BLaER1 (cell line): ENCODE measurements around the gene DDX39A.
A peak's percentile ranks its signal among the peaks of the same experiment; 100 is the strongest.

Source experiments
- H3K27ac ChIP-seq: shearing (Covaris generic); formaldehyde crosslinking; 2 replicates; pipeline ENCODE4 v1.8.1; 2022
- H3K27me3 ChIP-seq: shearing (Covaris generic); formaldehyde crosslinking; 2 replicates; pipeline ENCODE4 v1.8.1; 2022
- H3K36me3 ChIP-seq: shearing (Covaris generic); formaldehyde crosslinking; 2 replicates; pipeline ENCODE4 v1.8.1; 2022
- H3K4me1 ChIP-seq: shearing (Covaris generic); formaldehyde crosslinking; 2 replicates; pipeline ENCODE4 v1.8.1; 2022
- H3K4me2 ChIP-seq: shearing (Covaris generic); formaldehyde crosslinking; 2 replicates; pipeline ENCODE4 v1.8.1; 2022
- H3K4me3 ChIP-seq: shearing (Covaris generic); formaldehyde crosslinking; 2 replicates; pipeline ENCODE4 v1.8.1; 2022
- H3K9ac ChIP-seq: shearing (Covaris generic); formaldehyde crosslinking; 2 replicates; pipeline ENCODE4 v1.8.1; 2022
- H3K9me3 ChIP-seq: shearing (Covaris generic); formaldehyde crosslinking; 2 replicates; pipeline ENCODE4 v1.8.1; 2022
- H4K20me1 ChIP-seq: shearing (Covaris generic); formaldehyde crosslinking; 2 replicates; pipeline ENCODE4 v1.8.1; 2022
- Cebpa-rat ChIP-seq: shearing (Covaris generic); IDR thresholded peaks from 2 replicates; pipeline ENCODE4 v1.8.1; 2022

DDX39A gene

DNA sequence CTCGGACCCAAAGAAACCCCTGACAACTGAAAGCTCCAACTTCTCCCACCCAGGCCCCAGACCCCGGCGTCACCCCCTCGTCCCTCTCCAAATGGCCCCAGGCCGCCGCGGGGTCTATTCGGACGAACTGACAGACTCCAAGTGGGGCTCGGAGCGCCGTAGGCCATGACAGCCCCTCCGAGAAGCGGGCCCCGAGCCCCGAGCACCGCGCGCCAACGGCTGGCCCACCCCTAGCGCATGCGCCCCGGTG is 360 bp downstream of the DDX39A start:
- Histone ChIP-seq H3K9ac (peak overlapping the region; percentile 95), H3K4me3 (peak overlapping the region; percentile 87), H3K4me1 (peaks cover 64% of the 10 kb centered on the region), H3K27me3 (no peaks in the 10 kb centered on the region), H3K36me3 (peaks cover 33% of the 10 kb centered on the region), H3K4me2 (peak overlapping the region; percentile 98), H4K20me1 (peaks cover 51% of the 10 kb centered on the region), H3K9me3 (no peaks in the 10 kb centered on the region), H3K27ac (peak overlapping the region; percentile 90)
- TF ChIP-seq Cebpa-rat = no peak

DNA sequence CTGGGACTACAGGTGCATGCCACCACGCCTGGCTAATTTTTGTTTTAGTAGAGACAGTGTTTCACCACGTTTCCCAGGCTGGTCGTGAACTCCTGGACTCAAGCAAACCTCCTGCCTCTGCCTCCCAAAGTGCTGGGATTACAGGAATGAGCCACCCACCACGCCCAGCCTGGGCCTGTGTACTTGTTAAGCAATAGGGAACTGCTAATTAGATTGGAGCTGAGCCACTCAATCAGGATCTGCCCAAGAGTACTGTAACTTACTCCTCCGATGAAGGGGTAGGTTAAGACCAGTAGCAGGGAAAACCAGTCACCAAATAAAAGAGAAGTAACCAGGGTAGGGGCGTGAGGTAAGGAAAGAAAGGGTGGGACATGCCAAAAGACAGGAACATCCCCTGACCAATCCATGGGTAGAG is 2.3 kb downstream of the DDX39A start:
- Histone ChIP-seq H3K9ac (peak overlapping the region; percentile 57; the same call in 1 of the 2 replicates), H3K27me3 (no peaks in the 10 kb centered on the region), H3K36me3 (peaks cover 52% of the 10 kb centered on the region), H3K4me3 (peak overlapping the region; percentile 87), H3K27ac (peak overlapping the region; percentile 7; the same call in 1 of the 2 replicates), H4K20me1 (peaks cover 70% of the 10 kb centered on the region), H3K4me2 (peak overlapping the region; percentile 98), H3K9me3 (no peaks in the 10 kb centered on the region), H3K4me1 (peaks cover 68% of the 10 kb centered on the region)
- TF ChIP-seq Cebpa-rat = no peak

DNA sequence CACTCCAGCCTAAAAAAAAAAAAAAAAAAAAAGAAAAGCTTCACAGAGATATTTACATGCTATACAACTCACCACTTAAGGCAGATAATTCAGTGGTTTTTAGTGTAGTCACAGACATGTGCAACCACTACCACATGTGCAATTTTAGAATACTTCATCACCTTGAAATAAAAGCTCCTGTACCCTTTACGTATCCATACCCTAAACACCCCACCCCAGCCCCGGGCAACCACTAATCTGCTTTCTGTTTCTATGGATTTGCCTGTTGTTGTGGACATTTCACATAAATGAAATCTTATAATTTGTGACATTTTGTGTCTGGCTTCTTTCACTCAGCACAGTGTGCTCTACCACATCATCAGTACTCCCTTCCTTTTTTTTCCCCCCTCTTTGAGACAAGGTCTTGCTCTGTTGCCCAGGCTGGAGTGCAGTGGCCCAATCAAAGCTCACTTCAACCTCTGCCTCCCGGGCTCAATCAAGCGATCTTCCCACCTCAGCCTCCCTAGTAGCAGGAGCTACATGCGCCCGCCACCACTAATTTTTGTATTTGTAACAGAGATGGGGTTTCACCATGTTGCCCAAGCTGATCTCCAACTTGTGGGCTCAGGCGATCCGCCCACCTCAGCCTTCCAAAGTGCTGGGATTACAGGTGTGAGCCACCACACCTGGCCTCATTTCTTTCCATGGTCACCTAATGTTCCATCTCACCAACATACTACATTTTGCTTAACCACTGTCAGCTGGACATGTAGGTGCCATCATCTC is 4.0 kb downstream of the DDX39A start:
- H3K9ac ChIP-seq = no peak overlapping the region
- H3K27me3 ChIP-seq = no peaks in the 10 kb centered on the region
- TF ChIP-seq Cebpa-rat = no peak
- peaks cover 70% of the 10 kb centered on the region for H3K36me3 ChIP-seq
- H3K9me3 ChIP-seq = no peaks in the 10 kb centered on the region
- no peak overlapping the region for H3K4me3 ChIP-seq
- peak overlapping the region; percentile 98 for H3K4me2 ChIP-seq
- peaks cover 88% of the 10 kb centered on the region for H4K20me1 ChIP-seq
- H3K4me1 ChIP-seq = peaks cover 83% of the 10 kb centered on the region
- no peak overlapping the region for H3K27ac ChIP-seq

DNA sequence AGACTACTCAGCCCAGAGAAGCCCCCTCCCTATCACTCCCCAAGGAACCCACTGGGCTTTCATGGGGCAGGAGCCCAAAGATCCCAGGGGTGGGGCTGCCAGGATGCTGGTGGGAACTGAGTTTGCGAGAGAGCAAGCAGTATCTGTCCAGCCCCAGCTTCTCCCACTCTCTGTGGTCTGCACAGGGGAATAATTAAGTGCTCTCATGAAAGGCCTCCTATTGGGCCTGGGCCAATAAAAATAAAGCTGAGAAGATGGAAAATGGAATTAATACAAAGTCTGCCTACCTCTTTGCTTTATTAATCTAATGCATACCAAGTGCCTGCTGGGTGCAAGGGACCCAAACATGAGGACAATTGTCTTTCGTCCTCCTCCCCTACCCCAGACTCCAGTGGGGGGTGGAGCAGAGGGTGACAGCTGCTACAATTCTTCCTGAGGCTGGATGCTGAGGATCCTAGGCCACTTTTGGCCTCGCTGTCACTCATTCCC is 5.4 kb downstream of the DDX39A start:
- H3K4me3 ChIP-seq = no peak overlapping the region
- H3K27me3 ChIP-seq = no peaks in the 10 kb centered on the region
- H3K9me3 ChIP-seq = no peaks in the 10 kb centered on the region
- H3K36me3 ChIP-seq = peaks cover 83% of the 10 kb centered on the region
- H4K20me1 ChIP-seq = peaks cover 100% of the 10 kb centered on the region
- H3K9ac ChIP-seq = no peak overlapping the region
- peaks cover 91% of the 10 kb centered on the region for H3K4me1 ChIP-seq
- H3K27ac ChIP-seq = no peak overlapping the region
- peak overlapping the region; percentile 30 for H3K4me2 ChIP-seq
- TF ChIP-seq Cebpa-rat = no peak

DNA sequence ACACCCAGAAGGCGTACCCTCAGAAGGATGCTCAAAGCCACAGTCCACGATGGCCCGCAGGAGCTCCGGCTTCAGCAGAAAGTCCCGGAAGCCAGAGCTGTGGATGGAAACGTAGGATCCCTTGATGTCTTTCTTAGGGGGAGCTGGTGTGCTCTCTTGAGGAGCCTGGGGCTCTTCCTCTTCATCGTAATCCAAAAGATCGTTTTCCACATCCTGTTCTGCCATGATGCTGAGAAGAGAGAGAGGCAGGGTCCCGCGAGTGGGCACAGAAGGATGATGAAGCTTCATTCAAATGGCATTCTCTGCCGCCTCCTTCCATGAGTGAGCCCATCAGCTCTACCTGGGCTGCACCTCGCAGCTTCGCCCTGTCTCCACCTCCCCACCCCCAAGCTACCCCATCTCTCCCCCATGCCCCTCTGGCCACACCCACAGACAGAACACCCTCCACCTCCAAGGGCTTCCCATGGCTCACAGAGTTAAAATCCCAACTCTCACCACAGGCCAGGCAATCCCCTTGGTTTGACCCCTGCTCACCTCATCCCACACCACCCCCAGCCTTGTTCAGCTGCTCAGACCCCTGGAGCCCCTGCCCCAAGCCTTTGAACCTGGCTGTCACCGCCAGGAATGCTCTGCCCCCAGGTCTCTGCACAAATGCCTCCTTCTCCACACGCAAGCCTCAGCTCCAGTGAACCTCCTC is 6.0 kb downstream of the DDX39A start:
- H3K4me2 ChIP-seq = peak overlapping the region; percentile 82
- H3K9me3 ChIP-seq = no peaks in the 10 kb centered on the region

DNA sequence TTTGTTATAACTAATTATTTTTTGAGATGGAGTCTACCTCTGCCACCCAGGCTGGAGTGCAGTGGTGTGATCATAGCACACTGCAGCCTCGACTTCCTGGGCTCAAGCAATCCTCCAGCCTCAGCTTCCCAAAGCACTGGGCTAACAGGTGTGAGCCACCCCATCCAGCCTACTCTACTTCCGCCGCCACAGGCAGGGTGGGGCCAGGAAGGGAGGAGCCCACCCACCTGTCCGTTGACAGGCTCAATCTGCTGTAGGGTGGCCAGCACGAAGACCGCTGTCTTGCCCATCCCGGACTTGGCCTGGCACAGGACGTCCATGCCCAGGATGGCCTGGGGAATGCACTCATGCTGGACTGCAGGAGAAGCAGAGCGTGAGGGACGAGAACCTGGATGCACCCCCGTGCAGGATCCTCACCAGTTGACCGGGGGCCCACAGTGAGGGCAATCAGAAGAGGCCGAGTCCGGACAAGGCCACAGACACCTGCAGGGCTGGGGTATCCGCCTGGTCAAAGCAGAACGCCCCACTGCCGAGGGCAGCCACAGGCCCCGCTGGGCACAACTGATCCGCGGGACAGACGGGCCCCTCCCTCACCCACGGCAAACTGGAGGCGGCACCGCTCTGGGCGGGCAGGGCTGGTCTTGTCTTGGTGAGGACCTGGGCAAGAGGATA is 6.7 kb downstream of the DDX39A start:
- peak overlapping the region; percentile 50; the same call in 1 of the 2 replicates for H3K9ac ChIP-seq
- H3K9me3 ChIP-seq = no peaks in the 10 kb centered on the region
- no peak overlapping the region for H3K4me3 ChIP-seq
- H3K36me3 ChIP-seq = peaks cover 96% of the 10 kb centered on the region
- H4K20me1 ChIP-seq = peaks cover 100% of the 10 kb centered on the region
- H3K4me1 ChIP-seq = peaks cover 99% of the 10 kb centered on the region
- TF ChIP-seq Cebpa-rat = no peak
- peak overlapping the region; percentile 82 for H3K4me2 ChIP-seq
- H3K27ac ChIP-seq = no peak overlapping the region
- no peaks in the 10 kb centered on the region for H3K27me3 ChIP-seq

More for the DNA sequence above, 6.0 kb downstream of the DDX39A start:
- TF ChIP-seq Cebpa-rat = no peak
- peaks cover 100% of the 10 kb centered on the region for H4K20me1 ChIP-seq
- H3K4me1 ChIP-seq = peaks cover 97% of the 10 kb centered on the region
- H3K36me3 ChIP-seq = peaks cover 89% of the 10 kb centered on the region
- H3K4me3 ChIP-seq = no peak overlapping the region
- H3K27ac ChIP-seq = no peak overlapping the region
- no peaks in the 10 kb centered on the region for H3K27me3 ChIP-seq
- H3K9ac ChIP-seq = 0 out of 2 replicates have a peak overlapping the region, but pooled peaks have one; percentile 50

DNA sequence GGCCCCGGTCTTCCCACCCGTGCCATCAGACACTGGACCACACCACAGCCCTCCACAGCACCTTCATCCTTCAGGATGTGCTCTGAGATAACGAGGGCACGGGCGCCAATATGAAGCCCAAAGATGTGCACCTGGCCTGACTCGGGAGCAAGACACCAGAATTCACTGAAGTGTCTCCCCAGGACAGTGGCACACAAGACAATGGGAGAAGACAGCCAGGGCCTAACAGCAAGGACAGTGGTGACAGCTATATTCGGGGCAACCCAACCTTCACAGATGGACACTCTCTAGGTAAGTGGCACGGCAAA is 7.2 kb downstream of the DDX39A start:
- Histone ChIP-seq H3K36me3 (peaks cover 99% of the 10 kb centered on the region), H4K20me1 (peaks cover 100% of the 10 kb centered on the region), H3K4me2 (peak overlapping the region; percentile 82), H3K9ac (peak overlapping the region; percentile 50; the same call in 1 of the 2 replicates), H3K9me3 (no peaks in the 10 kb centered on the region), H3K27ac (peak overlapping the region; percentile 66), H3K27me3 (no peaks in the 10 kb centered on the region), H3K4me1 (peaks cover 95% of the 10 kb centered on the region), H3K4me3 (no peak overlapping the region)
- TF ChIP-seq Cebpa-rat = no peak

DNA sequence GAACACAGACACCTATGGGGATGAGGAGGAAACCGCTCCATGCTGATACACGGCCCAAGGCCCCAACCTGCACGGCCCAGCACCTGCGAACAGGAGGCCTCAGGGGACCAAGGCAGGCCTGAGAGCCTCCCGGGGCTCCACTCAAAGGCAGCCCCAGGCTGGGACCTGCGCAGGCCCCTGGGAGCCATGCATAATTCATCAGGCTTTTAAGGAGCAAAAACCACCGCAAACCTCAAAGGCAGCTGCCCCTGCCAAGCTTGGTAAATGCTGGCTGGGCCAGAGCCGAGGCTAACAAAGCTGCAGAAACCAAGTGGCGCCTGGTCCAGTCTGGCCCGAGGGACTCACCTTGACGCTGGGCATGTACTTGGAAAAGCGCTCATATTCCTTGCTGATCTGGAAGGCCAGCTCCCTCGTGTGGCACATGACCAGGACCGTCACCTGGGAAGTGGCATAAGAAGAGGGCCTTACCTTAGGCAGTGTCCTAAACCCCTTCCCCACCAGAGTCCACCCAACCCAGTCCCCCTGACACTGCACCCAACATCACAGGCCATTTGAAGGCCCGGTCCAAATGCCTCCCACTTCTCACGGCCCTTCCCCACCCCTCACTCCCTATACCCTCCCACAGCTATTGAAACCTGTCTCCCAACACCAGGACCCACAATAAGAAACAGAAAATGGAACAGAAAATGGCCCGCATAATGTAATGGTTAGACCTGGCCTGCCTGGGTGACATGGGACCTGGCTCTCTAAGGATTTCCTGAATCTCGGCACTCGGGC is 7.8 kb downstream of the DDX39A start:
- H3K9me3 ChIP-seq = no peaks in the 10 kb centered on the region

More for the DNA sequence above, 7.8 kb downstream of the DDX39A start:
- H3K4me1 ChIP-seq = peaks cover 95% of the 10 kb centered on the region
- peak overlapping the region; percentile 66 for H3K27ac ChIP-seq
- no peak overlapping the region for H3K4me3 ChIP-seq
- H3K36me3 ChIP-seq = peaks cover 99% of the 10 kb centered on the region
- peak overlapping the region; percentile 82 for H3K4me2 ChIP-seq
- peak overlapping the region; percentile 50; the same call in 1 of the 2 replicates for H3K9ac ChIP-seq
- H3K27me3 ChIP-seq = no peaks in the 10 kb centered on the region
- peaks cover 100% of the 10 kb centered on the region for H4K20me1 ChIP-seq
- TF ChIP-seq Cebpa-rat = no peak
